Stimulated activated CD4-positive, alpha-beta T cell treated with anti-CD3 and anti-CD28 coated beads, Interleukin-4, amount 100 ng/mL, for 24 hours (primary cell): Measurements from ENCODE around the gene EVI5.
"Not testable (repeated sequence)": the region's sequence is repeated elsewhere in the genome, so short reads cannot be mapped to it uniquely, and the experiment has no call there.

Experiments used
- DNase-seq: peaks from one replicate; pipeline ENCODE4 v3.0.0-alpha.2; 2020

The EVI5 gene

GRCh38 chr1:92791487-92792066, 6.7 kb upstream of the EVI5 start:
- DNase-seq: no peak

DNA sequence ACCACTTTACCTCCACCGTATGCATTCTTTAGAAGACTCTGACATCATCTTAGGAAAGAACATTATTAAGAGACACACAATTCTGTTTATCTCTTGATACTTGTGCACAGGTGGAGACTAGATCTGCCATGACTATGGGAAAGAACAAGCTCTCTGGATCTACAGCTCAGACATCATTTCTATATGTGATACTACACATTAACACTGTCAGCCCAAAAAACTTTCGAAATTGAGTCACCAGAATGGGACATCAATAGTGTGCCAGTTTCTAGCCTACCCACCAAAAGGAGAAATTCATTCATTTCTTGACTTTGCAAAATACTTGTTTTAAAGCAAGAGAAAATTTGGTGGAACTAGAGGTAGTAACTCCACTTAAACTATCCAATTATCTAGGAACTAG, 6.0 kb upstream of the EVI5 start:
- no peak for DNase-seq

DNA sequence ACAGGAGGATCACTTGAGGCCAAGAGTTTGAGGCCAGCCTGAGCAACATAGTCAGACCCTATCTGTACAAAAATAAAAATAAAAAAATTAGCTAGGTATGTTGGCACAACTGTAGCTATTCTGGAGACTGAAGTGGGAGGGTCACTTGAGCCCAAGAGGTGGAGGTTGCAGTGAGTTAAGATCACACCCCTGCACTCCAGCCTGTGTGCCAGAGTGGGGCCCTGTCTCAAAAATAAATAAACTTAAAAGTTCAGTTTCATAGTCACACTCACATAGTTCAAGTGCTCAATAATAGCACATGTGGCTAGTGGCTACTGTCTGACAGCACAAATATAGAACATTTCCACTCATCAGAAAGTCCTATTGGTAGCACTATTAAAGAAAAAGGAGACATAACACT, 5.2 kb upstream of the EVI5 start:
- DNase-seq: no peak

GRCh38 chr1:92786111-92786901, 1.4 kb upstream of the EVI5 start:
- no peak for DNase-seq

- peak; percentile 43 for DNase-seq
These were observed 778 bp downstream of the EVI5 start for GRCh38 chr1:92784021-92784638.

DNA sequence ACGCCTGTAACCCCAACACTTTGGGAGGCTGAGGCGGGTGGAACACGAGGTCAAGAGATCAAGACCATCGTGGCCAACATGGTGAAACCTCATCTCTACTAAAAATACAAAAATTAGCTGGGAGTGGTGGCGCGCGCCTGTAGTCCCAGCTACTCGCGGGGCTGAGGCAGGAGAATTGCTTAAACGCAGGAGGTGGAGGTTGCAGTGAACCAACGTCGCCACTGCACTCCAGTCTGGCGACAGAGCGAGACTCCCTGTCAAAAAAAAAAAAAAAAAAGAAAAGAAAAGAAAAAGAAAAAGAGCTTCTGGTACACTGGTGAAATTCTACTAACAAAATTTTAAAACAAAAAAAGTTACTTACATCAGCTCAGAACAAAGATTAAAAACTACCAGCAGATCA, 1.4 kb downstream of the EVI5 start:
- not testable (repeated sequence) for DNase-seq

- DNase-seq: no peak
These were observed 6.5 kb downstream of the EVI5 start for GRCh38 chr1:92778376-92778775.

- no peak for DNase-seq
These were observed 10.5 kb downstream of the EVI5 start for GRCh38 chr1:92774407-92774806.

DNA sequence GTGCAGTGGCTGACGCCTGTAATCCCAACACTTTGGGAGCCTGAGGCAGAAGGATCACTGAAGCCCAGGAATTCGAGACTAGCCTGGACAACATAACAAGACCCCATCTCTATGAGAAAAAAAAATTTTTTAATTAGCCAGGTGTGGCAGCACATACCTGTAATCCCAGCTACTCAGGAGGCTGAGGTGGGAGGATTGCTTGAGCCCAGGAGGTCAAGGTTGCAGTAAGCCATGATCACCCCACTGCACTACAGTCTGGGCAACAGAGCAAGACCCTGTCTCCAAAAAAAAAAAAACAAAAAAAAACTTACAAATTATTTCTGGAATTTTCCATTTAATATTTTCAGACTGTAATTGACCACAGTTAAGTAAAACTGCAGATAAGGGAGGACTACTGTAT, 11.2 kb downstream of the EVI5 start:
- not testable (repeated sequence) for DNase-seq

- no peak for DNase-seq
These were observed 15.1 kb downstream of the EVI5 start for GRCh38 chr1:92769856-92770255.

DNA sequence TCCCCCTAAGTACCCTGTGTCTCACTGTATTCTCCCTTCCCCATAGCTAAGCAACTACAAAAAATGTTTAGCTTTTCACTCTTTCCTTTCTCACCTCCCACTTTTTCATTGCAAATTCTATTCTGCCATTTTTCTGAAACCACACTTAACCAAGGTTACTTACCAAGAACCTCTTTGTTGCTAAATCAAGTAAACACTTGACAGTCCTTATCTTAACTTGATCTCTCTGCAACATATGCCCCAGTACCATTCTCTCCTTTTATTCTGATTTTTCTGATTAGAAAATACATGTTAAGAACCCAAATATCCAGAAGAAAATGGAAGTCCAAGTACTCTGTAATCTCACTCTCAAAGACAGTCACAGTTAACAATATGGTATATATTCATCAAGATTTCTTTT, 16.0 kb downstream of the EVI5 start:
- DNase-seq: no peak

DNA sequence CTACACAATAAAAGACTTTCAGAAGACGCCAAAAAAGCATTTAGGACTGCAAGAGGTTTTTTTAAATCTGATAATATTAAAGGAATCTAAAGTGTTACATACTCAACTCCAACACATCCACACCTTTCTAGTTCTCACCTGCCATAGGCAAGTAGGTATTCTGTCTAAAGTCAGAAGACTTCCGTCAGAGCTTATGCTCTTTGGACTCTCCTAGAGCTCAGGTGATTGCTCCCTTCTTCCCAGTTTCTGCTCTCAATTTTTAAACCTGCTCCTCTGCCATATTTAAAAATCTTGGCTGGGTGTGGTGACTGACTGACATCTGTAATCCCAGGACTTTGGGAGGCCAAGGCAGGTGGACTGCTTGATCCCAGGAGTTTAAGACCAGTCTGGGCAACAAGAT, 16.6 kb downstream of the EVI5 start:
- no peak for DNase-seq

DNA sequence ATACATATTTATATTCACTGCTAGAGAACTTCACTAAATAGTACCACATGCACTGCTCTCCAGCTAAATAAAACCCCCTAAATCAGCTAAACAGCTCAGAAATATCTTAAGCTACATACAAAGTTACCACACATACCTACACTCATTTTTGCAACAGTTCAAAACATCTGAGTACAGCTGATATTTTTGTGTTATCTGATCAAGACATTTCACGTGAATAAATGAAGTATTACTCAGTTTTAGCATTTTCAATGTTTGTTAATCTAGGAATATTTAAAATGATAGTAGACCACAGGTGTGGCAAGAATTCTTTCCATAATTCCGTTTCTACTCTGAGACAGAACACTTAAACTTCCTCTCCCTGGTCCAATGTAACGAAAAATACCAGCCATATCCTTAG, 20.8 kb downstream of the EVI5 start:
- DNase-seq: no peak

- DNase-seq: no peak
These were observed 22.6 kb downstream of the EVI5 start for GRCh38 chr1:92762355-92762754.

DNA sequence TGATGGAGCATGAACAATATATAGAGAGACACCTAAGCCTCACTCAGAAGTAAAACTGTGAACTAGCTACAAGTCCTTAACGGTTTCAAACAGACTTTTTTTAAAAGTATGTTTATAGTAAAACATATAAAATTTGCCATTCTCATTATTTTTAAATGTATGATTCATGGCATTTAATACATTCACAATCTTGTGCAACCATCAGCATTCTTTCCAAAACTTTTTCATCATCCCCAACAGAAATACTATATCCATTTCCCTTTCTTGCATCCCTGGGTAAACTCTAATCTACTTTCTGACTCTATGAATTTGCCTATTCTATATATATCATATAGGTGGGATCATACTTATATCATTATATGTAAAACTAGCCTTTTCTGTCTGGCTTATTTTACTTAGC, 25.5 kb downstream of the EVI5 start:
- DNase-seq: no peak

DNA sequence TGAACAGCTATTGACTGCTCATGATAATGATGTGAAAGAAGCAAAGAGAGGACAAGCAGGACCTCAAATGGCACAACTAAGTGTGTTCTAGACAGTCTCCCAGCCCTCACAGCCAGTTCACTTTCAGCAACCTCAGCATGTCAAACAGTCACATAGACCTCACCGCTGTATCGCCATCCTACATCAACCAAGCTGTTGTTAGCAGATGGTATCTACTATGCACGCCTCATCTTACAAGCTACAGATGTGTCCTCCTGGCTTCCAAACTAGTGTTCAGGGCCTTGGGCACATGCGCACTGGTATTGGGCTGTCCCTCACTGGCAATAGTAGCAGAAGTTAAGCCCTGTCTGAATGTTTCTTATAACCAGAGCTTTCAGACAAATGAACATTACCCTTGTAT, 28.4 kb downstream of the EVI5 start:
- DNase-seq: no peak

DNA sequence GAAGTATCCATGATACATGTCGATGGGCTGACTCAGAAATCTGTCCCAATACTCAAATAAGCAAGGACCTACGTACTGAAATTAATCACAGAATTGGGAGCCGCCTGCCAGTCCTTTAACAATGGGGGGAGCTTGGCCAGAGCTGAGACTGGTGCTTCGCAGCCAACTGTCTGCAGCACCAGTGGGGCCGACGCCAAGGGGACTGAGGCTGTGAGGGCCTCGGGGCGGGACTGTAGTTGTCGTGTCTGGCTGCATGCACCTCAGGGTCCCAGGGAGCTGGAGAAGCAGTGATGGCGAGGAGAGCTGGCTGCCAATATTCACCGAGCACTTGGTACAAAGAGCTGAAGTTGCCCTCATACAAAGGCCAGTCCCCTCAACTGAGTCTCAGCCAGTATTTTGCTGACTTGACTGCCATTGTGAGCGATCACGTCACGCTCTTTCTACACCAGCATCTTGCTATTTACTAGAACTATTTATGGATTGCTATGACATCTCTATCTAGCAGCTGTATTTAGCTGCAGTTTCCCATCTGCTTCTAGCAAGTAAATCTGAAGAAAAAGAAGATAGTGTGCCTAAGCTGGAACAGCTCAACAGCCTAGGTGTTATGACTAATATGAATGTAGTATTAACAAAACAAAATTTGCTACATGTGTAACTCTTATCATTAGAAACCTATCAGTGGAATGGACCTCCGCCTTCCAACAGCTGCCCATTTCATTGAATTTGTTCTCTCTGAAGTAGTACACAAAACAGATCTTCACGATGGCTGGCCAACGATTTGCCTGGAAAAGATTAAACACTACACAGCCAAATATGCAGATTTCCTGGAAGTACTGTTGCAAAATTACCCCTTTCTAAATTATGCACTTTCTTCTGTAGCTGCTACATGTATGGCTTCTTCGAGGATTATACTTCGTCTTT, 29.1 kb downstream of the EVI5 start:
- no peak for DNase-seq

- no peak for DNase-seq
These were observed 30.2 kb downstream of the EVI5 start for GRCh38 chr1:92754719-92755050.

GRCh38 chr1:92754000-92754718, 30.7 kb downstream of the EVI5 start:
- DNase-seq: no peak

DNA sequence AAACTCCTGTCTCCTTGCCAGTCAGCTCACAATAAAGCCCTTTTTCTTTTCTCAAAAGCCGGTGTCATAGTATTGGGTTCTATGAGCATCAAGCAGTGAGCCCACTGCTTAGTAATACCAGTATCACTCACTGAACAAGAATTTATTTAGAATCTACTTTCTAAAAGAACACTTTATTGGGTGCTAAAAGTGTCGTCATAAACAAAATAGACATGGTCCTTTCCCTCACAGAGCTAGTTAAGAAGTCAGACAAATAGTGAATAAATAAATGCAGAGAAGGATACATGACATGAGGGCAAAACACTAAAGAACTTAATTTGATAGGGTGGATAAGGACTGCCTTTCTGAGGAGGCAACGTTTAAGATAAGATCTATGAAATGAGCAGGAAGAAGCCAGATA, 32.2 kb downstream of the EVI5 start:
- DNase-seq: no peak

DNA sequence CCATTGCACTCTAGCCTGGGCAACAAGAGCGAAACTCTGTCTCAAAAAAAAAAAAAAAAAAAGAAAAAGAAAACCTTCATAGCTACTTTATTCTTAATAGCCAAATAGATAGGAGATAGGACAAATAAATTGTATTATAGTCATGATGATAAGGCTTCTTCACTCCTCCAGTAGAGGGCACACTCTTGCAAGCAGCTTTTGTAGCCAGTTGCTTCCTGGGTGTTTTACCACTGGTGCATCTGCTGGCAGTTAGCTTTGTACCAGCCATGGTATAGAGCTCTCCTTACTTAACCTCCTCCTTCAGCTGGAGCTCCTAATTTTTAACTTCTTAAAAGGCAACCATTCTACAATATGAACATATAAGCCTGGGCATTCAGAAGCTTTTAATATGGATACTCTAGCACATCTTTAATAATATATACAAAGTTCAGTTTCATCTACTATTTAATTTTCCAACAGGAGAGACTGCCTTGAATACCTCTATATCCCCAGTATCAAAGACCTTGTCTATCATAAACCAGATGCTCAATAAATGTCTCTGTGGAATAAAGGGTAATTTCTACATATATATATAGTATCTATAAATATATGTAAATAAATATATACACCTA, 35.8 kb downstream of the EVI5 start:
- DNase-seq: peak; percentile 36

GRCh38 chr1:92748138-92748537, 36.8 kb downstream of the EVI5 start:
- no peak for DNase-seq
